ENCODE data around the gene MBD5.

DNA sequence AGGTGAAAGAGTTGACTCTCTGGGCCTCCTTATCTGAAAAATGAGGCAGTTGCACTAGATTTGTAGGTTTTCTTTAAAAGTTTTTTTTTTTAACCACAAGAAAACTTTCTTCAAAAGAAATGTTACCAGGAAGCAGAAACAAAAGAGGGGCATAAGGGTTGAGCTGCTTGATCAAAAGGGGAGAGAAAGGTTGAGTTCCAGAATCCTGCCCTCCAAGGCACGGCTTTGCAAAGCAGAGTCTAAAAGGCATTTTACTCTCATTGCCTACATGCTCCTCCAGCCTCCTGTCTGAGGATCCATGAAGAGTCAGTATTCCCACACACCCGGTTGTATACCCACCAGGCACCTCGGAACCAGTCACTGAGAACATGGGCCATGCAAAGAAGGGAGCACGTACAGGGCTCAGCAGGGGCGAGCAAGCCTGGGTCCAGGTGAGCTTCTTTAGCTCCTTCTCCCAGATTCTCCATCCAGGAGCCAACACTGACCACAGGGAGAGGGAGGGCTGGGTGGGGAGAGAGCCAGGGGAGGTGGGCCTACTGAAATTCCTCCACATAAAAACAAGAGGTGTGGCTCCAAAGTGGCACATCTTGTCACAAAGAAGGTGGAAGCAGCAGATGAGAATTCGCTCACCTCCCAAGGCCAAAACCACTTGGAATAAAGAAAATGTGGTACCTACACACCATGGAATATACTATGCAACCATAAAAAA is 507.6 kb downstream of the MBD5 start:
- TF ChIP-seq, protein P1, sequence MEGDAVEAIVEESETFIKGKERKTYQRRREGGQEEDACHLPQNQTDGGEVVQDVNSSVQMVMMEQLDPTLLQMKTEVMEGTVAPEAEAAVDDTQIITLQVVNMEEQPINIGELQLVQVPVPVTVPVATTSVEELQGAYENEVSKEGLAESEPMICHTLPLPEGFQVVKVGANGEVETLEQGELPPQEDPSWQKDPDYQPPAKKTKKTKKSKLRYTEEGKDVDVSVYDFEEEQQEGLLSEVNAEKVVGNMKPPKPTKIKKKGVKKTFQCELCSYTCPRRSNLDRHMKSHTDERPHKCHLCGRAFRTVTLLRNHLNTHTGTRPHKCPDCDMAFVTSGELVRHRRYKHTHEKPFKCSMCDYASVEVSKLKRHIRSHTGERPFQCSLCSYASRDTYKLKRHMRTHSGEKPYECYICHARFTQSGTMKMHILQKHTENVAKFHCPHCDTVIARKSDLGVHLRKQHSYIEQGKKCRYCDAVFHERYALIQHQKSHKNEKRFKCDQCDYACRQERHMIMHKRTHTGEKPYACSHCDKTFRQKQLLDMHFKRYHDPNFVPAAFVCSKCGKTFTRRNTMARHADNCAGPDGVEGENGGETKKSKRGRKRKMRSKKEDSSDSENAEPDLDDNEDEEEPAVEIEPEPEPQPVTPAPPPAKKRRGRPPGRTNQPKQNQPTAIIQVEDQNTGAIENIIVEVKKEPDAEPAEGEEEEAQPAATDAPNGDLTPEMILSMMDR (IDR thresholded peaks at IDR 0.05; ENCODE audit: low read depth, low read length) = no peak
- TF ChIP-seq EZH2phosphoT487 (IDR thresholded peaks at IDR 0.05; ENCODE audit: low read depth) = no peak

Data from OCI-LY3 (cell line).